OCI-LY1 (cell line): ENCODE data around the gene ATP6V1A.

Experiments
- H2AFZ ChIP-seq: fragments of 200-600 bp; sonication (generic), shearing (Covaris generic); 2 replicates; pipeline ENCODE4 v1.6.0; 2014; ENCODE audit warnings: antibody characterized with exemption, mild to moderate bottlenecking, low read length
- H3F3A ChIP-seq: fragments of 200-600 bp; sonication (generic), shearing (Covaris generic); 2 replicates; pipeline ENCODE4 v1.6.0; 2014; ENCODE audit warnings: mild to moderate bottlenecking, antibody characterized with exemption, low read length, moderate library complexity; ENCODE audit not compliant: insufficient read depth
- H3K27ac ChIP-seq: fragments of 200-600 bp; sonication (generic); 2 replicates; pipeline ENCODE4 v1.5.1; 2014; ENCODE audit warnings: low read length, mixed run types, mild to moderate bottlenecking, low read depth; ENCODE audit not compliant: poor library complexity, severe bottlenecking
- H3K27me3 ChIP-seq: fragments of 200-600 bp; sonication (generic); 2 replicates; pipeline ENCODE4 v1.6.0; 2014; ENCODE audit warnings: antibody characterized with exemption, mild to moderate bottlenecking, low read length, moderate library complexity; ENCODE audit not compliant: insufficient read depth
- H3K36me3 ChIP-seq: fragments of 200-600 bp; sonication (generic); 2 replicates; pipeline ENCODE4 v1.6.1; 2014; ENCODE audit warnings: mild to moderate bottlenecking, antibody characterized with exemption, low read length, moderate library complexity, mixed read lengths; ENCODE audit not compliant: insufficient read depth
- H3K4me1 ChIP-seq: fragments of 200-600 bp; sonication (generic); 2 replicates; pipeline ENCODE4 v1.5.1; 2014; ENCODE audit warnings: mild to moderate bottlenecking, low read length, moderate library complexity; ENCODE audit not compliant: insufficient read depth, severe bottlenecking
- H3K4me2 ChIP-seq: fragments of 200-600 bp; sonication (generic), shearing (Covaris generic); 2 replicates; pipeline ENCODE4 v1.6.1; 2014; ENCODE audit warnings: low read length
- H3K4me3 ChIP-seq: fragments of 200-600 bp; sonication (generic); 2 replicates; pipeline ENCODE4 v1.5.1; 2014; ENCODE audit warnings: low read length, low read depth, mild to moderate bottlenecking, mixed read lengths; ENCODE audit not compliant: poor library complexity, severe bottlenecking
- H3K79me2 ChIP-seq: fragments of 200-600 bp; shearing (Covaris generic); 2 replicates; pipeline ENCODE4 v1.6.1; 2016; ENCODE audit warnings: mixed run types, low read length, mixed read lengths; ENCODE audit not compliant: insufficient read depth
- H3K9ac ChIP-seq: fragments of 200-600 bp; sonication (generic), shearing (Covaris generic); 2 replicates; pipeline ENCODE4 v1.6.1; 2014; ENCODE audit warnings: mild to moderate bottlenecking, low read length, mixed read lengths
- H3K9me2 ChIP-seq: fragments of 200-600 bp; sonication (generic), shearing (Covaris generic); 2 replicates; pipeline ENCODE4 v1.6.1; 2014; ENCODE audit warnings: low read depth, mild to moderate bottlenecking, low read length, mixed read lengths
- H3K9me3 ChIP-seq: fragments of 200-600 bp; shearing (Covaris generic); 2 replicates; pipeline ENCODE4 v1.6.1; 2014; ENCODE audit warnings: low read length, mixed read lengths
- H4K20me1 ChIP-seq: fragments of 200-600 bp; sonication (generic), shearing (Covaris generic); 2 replicates; pipeline ENCODE4 v1.6.0; 2016; ENCODE audit warnings: mild to moderate bottlenecking, low read length; ENCODE audit not compliant: insufficient read depth
- CTCF ChIP-seq: fragments of 200-600 bp; sonication (generic), shearing (Covaris generic); IDR thresholded peaks from 2 replicates; pipeline ENCODE4 v1.5.1; 2017; ENCODE audit warnings: mild to moderate bottlenecking, antibody characterized with exemption, low read length, moderate library complexity, mixed read lengths
- EZH2 ChIP-seq: fragments of 200-600 bp; sonication (generic), shearing (Covaris generic); IDR thresholded peaks from 2 replicates; pipeline ENCODE4 v1.8.0; 2017; ENCODE audit warnings: borderline replicate concordance, mixed run types, mild to moderate bottlenecking, antibody characterized with exemption, low read length, moderate library complexity, mixed read lengths

The ATP6V1A gene

DNA sequence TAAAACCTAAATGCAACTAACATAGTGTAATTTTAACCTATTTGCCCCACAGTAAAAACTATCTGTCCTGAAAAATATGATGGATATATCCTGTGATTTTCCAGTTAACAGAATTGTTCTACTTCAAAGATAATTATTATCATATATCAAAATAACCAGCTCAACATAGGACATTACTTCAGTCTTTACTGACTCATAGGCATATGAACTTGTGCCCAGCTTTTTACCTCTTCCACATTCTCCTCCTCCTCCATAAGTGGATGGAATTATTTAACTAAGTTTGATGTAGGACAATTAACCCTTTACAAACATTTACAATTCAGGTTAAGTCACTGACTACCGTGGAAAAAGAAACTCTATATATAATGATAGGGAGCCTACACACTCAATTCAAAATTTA, 27.5 kb upstream of the ATP6V1A start:
- Histone ChIP-seq H3K9ac (no peak overlapping the region), H3K9me2 (no peaks in the 10 kb centered on the region), H3K27ac (no peak overlapping the region), H2AFZ (no peak overlapping the region), H3K4me3 (no peak overlapping the region), H4K20me1 (no peaks in the 10 kb centered on the region), H3F3A (no peaks in the 10 kb centered on the region), H3K9me3 (no peaks in the 10 kb centered on the region), H3K4me2 (no peak overlapping the region), H3K36me3 (peaks cover 77% of the 10 kb centered on the region), H3K4me1 (no peaks in the 10 kb centered on the region), H3K27me3 (no peaks in the 10 kb centered on the region), H3K79me2 (0 out of 2 replicates have a peak, but pooled peaks cover 5% of the 10 kb centered on the region)
- TF ChIP-seq EZH2 (no peak), CTCF (no peak)

- Histone ChIP-seq H3K9me2 (no peaks in the 10 kb centered on the region), H2AFZ (no peak overlapping the region), H3K9ac (no peak overlapping the region), H3K4me3 (no peak overlapping the region), H3F3A (no peaks in the 10 kb centered on the region), H3K4me2 (no peak overlapping the region), H3K79me2 (0 out of 2 replicates have a peak, but pooled peaks cover 6% of the 10 kb centered on the region), H3K27ac (no peak overlapping the region), H3K9me3 (no peaks in the 10 kb centered on the region), H3K27me3 (no peaks in the 10 kb centered on the region), H4K20me1 (no peaks in the 10 kb centered on the region), H3K36me3 (peaks cover 81% of the 10 kb centered on the region), H3K4me1 (no peaks in the 10 kb centered on the region)
- TF ChIP-seq CTCF, result no peak
- no peak for TF ChIP-seq EZH2
Measured at GRCh38 chr3:113719758-113720157, 27.1 kb upstream of the ATP6V1A start.

DNA sequence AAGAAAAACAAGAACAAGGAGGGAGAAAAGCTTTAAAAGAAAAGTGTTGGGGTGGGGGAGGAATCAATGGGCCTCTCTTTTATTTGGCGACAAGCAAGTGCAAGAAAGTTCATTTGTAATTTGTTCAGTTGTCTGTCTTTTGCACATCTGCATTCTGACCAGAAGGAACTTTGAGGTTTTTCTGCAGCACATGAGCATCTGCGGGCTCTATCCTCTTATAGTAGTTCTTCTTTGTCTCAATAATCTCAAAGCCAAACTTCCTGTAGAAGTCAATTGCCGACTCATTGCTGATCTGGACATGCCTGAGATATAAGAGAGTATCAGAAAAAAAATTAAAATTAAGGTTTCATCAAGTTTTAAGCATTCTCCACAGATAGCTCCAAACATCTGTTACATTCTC, 25.2 kb upstream of the ATP6V1A start:
- Histone ChIP-seq H3K9me3 (no peaks in the 10 kb centered on the region), H3K79me2 (peaks cover 22% of the 10 kb centered on the region), H3K4me1 (no peaks in the 10 kb centered on the region), H3K4me3 (no peak overlapping the region), H3F3A (no peaks in the 10 kb centered on the region), H3K9ac (no peak overlapping the region), H2AFZ (no peak overlapping the region), H4K20me1 (no peaks in the 10 kb centered on the region), H3K9me2 (no peaks in the 10 kb centered on the region), H3K4me2 (no peak overlapping the region), H3K36me3 (peaks cover 79% of the 10 kb centered on the region), H3K27ac (no peak overlapping the region), H3K27me3 (no peaks in the 10 kb centered on the region)
- no peak for TF ChIP-seq EZH2
- TF ChIP-seq CTCF, result no peak
